Fibroblast of lung (primary cell): ENCODE measurements around the gene SFTA2. TPM values are rescaled to one million over a fixed set of nuclear protein-coding genes. Genes with fewer than 3 reads are reported as not detected.
A peak's percentile ranks its signal among the peaks of the same experiment; 100 is the strongest.
"Not testable (repeated sequence)": the region's sequence is repeated elsewhere in the genome, so short reads cannot be mapped to it uniquely, and the experiment has no call there.

ENCODE experiments used
- DNase-seq, 2 donors: peaks; one replicate each; pipeline versions ENCODE4 v3.0.0 to v3.0.0-alpha.2; 2010; ENCODE audit warnings: low read depth in 2 of 2
- H2AFZ ChIP-seq: 2 replicates; pipeline ENCODE4 v1.5.1; 2012; ENCODE audit warnings: low read length, control low read depth, inconsistent platforms
- H3K27ac ChIP-seq: 2 replicates; pipeline ENCODE4 v1.5.1; 2011; ENCODE audit warnings: low read length, control low read depth; ENCODE audit not compliant: insufficient read depth
- H3K27me3 ChIP-seq: 2 replicates; pipeline ENCODE4 v1.5.1; 2011; ENCODE audit warnings: mild to moderate bottlenecking, low read length; ENCODE audit not compliant: control insufficient read depth, insufficient read depth
- H3K36me3 ChIP-seq: 2 replicates; pipeline ENCODE4 v1.5.1; 2011; ENCODE audit warnings: low read length; ENCODE audit not compliant: control insufficient read depth, insufficient read depth
- H3K4me1 ChIP-seq: 2 replicates; pipeline ENCODE4 v1.5.1; 2011; ENCODE audit warnings: low read length; ENCODE audit not compliant: control insufficient read depth, insufficient read depth; ENCODE audit errors: extremely low read depth
- H3K4me2 ChIP-seq: 2 replicates; pipeline ENCODE4 v1.5.1; 2011; ENCODE audit warnings: low read length, control low read depth; ENCODE audit not compliant: insufficient read depth; ENCODE audit errors: extremely low read depth
- H3K4me3 ChIP-seq, 4 experiments: fragments of 200-600 bp in 1 of 4; sonication (generic) in 1 of 4; replicated peaks in 1 of 4; 2 replicates each; pipeline ENCODE4 v1.5.1; 2011 to 2016; ENCODE audit warnings: low read length in 4 of 4, low read depth in 3 of 4, mild to moderate bottlenecking in 3 of 4, control low read depth in 2 of 4, inconsistent platforms in 1 of 4, mixed read lengths in 1 of 4; ENCODE audit not compliant: insufficient read depth in 1 of 4; ENCODE audit errors: control extremely low read depth in 1 of 4
- H3K79me2 ChIP-seq: 2 replicates; pipeline ENCODE4 v1.5.1; 2012; ENCODE audit warnings: mild to moderate bottlenecking, low read length, inconsistent platforms; ENCODE audit not compliant: control insufficient read depth, insufficient read depth
- H3K9ac ChIP-seq: 2 replicates; pipeline ENCODE4 v1.5.1; 2011; ENCODE audit warnings: mild to moderate bottlenecking, low read length, control low read depth; ENCODE audit not compliant: insufficient read depth
- H3K9me3 ChIP-seq: 2 replicates; pipeline ENCODE4 v1.5.1; 2012; ENCODE audit warnings: low read depth, low read length; ENCODE audit not compliant: control insufficient read depth, insufficient read depth
- H4K20me1 ChIP-seq: 2 replicates; pipeline ENCODE4 v1.5.1; 2011; ENCODE audit warnings: low read length; ENCODE audit not compliant: control insufficient read depth, insufficient read depth; ENCODE audit errors: extremely low read depth
- CTCF ChIP-seq, 2 donors: IDR thresholded peaks in 1 of 2; conservative IDR thresholded peaks in 1 of 2; 1 replicate in 1 of 2; 2 replicates in 1 of 2; pipeline ENCODE4 v1.5.1; 2011 to 2012; ENCODE audit warnings: low read length in 2 of 2, control low read depth in 1 of 2, inconsistent platforms in 1 of 2, low read depth in 1 of 2, mild to moderate bottlenecking in 1 of 2
- EZH2 ChIP-seq: IDR thresholded peaks from 2 replicates; pipeline ENCODE4 v1.5.1; 2012; ENCODE audit warnings: low read length, control low read depth, mild to moderate bottlenecking; ENCODE audit errors: missing control alignments
- polyA plus RNA-seq, 2 donors: library from polyadenylated mRNA; depleted of rRNA in 1 of 2; stranded (reverse) in 1 of 2; unstranded in 1 of 2; fragments of >200 nt; gene quantifications; 2 replicates each; pipeline ENCODE4 v1.2.1, GENCODE V29; 2011 to 2012; ENCODE audit warnings: missing spikeins in 1 of 2
- total RNA-seq: library from RNA; depleted of rRNA; stranded (reverse); fragments of >200 nt; gene quantifications from 2 replicates; pipeline ENCODE4 v1.2.1, GENCODE V29; 2014

SFTA2 gene
- total and polyA plus RNA-seq, 2 donors (not counting 1 experiment from before 2014, with no cell fraction given), result not detected

- Histone ChIP-seq H4K20me1 (no peaks in the 10 kb centered on the region), H3K27me3 (no peaks in the 10 kb centered on the region), H3K9me3 (no peaks in the 10 kb centered on the region), H3K9ac (peak overlapping the region; percentile 34), H3K79me2 (peaks cover 5% of the 10 kb centered on the region), H3K4me2 (peak overlapping the region; percentile 23), H3K27ac (peak overlapping the region; percentile 26), H3K4me3 (peak overlapping the region in 2 of 4 experiments; percentile 27 to 64), H2AFZ (peak overlapping the region; percentile 43), H3K4me1 (peaks cover 14% of the 10 kb centered on the region), H3K36me3 (peaks cover 11% of the 10 kb centered on the region)
- DNase-seq, result no peak
- TF ChIP-seq EZH2 (no peak), CTCF (conservative IDR thresholded peaks at IDR 0.05 in 1 of 2, IDR thresholded peaks at IDR 0.05 in 1 of 2; ENCODE audit: low read depth in 1 of 2, low read length in 2 of 2) (no peak)
Observed at GRCh38 chr6:30913721-30914075, 18.3 kb downstream of the SFTA2 start.

- Histone ChIP-seq H4K20me1 (no peaks in the 10 kb centered on the region), H2AFZ (no peak overlapping the region), H3K36me3 (peaks cover 11% of the 10 kb centered on the region), H3K4me3 (no peak overlapping the region), H3K79me2 (peaks cover 10% of the 10 kb centered on the region), H3K4me2 (no peak overlapping the region), H3K4me1 (peaks cover 14% of the 10 kb centered on the region), H3K9me3 (no peaks in the 10 kb centered on the region), H3K27ac (no peak overlapping the region), H3K27me3 (no peaks in the 10 kb centered on the region), H3K9ac (no peak overlapping the region)
- TF ChIP-seq CTCF (conservative IDR thresholded peaks at IDR 0.05 in 1 of 2, IDR thresholded peaks at IDR 0.05 in 1 of 2; ENCODE audit: low read depth in 1 of 2, low read length in 2 of 2) (no peak), EZH2 (no peak)
- DNase-seq, result no peak
Observed at GRCh38 chr6:30912746-30913520, 19.0 kb downstream of the SFTA2 start.

GRCh38 chr6:30910473-30910872 lies 21.5 kb downstream of the SFTA2 start:
- H3K27me3 ChIP-seq, H3K27ac ChIP-seq, H3K4me2 ChIP-seq, H3K36me3 ChIP-seq, H3K9me3 ChIP-seq, H2AFZ ChIP-seq, H3K4me3 ChIP-seq, H3K9ac ChIP-seq, DNase-seq, H4K20me1 ChIP-seq: not testable (repeated sequence)
- Histone ChIP-seq H3K79me2 (peaks cover 10% of the 10 kb centered on the region), H3K4me1 (peaks cover 14% of the 10 kb centered on the region)
